ENCODE measurements around the gene KIF4A.

- TF ChIP-seq EZH2 (IDR thresholded peaks at IDR 0.05; ENCODE audit: low read length) (no peak), CTCF (optimal IDR thresholded peaks at IDR 0.05 in 1 of 3, IDR thresholded peaks at IDR 0.05 in 1 of 3, conservative IDR thresholded peaks at IDR 0.05 in 1 of 3; ENCODE audit: extremely low read depth in 1 of 3, insufficient read depth in 2 of 3, low read length in 3 of 3) (no peak)
Measured at GRCh38 chrX:70280573-70280972, 9.3 kb upstream of the KIF4A start.
